Activated CD4-positive, alpha-beta T cell treated with anti-CD3 and anti-CD28 coated beads for 24 hours (primary cell): ENCODE measurements around the gene USP48.

ENCODE experiments used
- DNase-seq, 2 donors: peaks; one replicate each; pipeline ENCODE4 v3.0.0-alpha.2; 2020; ENCODE audit warnings: low read depth in 2 of 2

USP48 gene

DNA sequence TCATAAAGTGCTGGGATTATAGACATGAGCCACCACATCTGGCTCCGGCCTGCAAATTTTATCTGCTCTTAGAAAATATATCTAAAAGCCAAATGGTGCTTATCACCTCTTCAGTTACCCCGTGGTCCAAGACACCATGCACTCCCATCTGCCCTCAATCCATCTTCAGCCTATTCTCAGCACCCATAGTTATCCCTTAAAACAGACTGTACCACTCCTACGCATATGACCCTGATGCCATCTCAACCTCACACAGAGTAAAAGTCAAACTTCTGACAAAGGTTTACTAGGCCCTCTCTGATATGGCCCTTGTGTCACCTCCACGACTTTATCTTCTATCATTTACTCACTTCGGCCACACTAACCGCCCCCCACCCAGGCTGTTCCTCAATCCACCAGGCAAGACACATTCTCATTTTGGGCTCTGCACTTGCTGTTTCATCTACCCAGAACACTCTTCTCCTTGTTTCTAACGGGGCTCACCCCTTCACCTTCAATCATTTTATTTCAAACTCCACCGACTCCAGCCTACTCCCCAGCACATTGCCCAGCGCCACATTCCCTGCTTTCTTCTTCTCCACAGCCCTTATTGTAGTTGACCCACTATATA lies 33.0 kb downstream of the USP48 start:
- DNase-seq, result no peak

DNA sequence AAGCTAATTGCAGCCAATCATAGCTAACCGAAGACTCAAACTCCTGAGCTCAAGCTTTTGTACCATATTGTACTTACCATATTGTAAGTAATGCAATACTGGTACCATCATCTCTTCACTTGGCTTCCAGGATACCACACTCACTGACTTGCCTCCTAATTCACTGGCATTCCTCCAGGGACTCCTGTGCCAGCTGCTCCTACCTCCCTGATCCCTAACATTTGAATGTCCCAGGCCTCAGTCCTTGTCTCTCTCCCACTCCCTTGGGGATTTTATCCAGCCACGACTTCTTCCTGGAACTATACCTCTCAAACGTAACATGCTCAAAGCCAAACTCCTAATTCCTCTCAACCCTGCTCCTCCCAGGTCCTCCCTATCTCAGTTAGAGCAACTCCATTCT lies 33.8 kb downstream of the USP48 start:
- no peak for DNase-seq

DNA sequence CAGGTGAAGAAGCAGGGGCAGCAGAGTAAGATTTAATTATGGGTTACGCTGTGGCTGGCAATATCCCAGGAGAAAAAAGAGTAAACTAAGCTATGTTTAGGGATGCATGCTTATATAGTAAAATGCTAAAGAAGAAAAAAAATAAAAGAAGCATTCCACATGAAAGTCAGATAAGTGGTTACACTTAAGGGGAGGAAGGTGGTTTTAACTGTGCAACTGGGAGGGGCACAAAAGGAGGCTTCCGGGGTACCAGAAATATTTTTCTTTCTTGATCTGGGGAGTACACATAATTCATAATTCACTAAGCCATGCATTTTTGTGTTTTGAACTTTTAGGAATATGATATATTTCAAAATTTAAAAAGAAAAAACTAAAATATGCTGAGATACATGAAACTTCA lies 39.5 kb downstream of the USP48 start:
- no peak for DNase-seq

DNA sequence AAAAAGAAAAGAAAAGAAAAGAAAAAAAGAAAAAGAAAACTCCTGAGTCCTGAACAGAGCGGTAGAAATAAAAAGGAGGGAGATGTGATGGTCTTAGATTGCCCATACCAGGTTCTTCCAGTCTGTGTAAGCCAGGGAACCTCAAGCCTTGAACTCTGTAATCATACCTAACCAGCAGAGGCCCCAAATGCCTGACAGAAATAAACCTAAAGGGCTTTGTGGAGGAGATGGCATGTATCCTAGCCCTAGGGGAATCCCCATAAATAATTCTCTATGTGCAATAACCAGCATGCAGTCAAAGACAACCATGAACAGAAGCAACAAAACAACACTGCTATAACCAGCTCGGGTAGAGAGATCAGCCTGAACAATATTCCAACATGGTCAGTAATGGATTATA lies 40.4 kb downstream of the USP48 start:
- no peak for DNase-seq

DNA sequence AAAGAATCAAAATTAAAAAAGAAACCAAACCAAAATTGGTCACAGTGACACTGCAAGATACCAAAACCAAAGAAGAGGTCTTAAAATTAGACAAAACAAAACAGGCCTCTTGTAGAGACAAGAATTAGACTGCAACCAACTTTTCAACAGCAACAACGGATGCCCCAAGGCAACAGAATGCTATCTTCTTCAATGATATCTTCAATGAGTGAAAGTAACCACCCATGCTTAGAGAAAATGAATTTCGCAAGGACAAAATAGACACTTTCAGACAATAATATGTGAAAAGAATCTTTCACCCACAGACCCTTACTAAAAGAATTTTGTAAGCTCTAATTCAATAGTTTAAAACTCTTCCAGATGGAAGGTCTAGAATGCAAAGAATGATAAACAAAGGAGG lies 41.7 kb downstream of the USP48 start:
- no peak for DNase-seq

DNA sequence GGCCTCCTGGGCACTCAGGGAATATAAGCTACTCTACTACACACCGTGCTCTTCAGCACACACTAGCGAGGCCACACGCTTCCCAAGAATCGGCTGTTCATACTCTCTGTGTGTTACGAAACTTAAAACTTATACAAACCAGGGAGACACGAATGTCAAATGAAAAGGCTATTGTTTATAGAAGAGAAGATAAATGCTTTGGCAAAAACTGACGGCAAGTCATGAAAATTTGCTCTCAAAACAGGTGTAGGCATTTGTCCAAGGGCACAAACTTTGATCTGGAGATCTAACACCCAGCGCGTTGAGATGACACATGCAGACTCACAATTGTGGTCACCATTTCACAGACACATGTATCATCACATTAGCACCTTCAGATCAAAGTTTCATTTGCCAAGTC lies 46.1 kb downstream of the USP48 start:
- no peak for DNase-seq

DNA sequence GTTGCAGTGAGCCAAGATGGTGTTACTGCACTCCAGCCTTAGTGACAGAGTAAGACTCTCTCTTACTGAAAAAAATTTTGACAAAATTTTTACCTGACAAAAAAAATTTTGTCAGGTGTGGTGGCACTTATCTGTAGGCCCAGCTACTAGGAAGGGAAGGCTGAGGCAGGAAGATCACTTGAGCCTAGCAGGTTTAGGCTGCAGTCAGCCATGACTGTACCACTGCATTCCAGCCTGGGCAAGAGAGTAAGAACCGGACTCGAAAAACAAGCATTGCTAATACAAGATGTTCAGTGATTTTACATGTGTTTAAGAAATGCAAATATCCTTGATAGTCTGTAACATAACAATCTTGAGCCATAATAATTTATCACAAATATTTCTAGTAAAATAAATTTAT lies 46.9 kb downstream of the USP48 start:
- DNase-seq, result no peak

DNA sequence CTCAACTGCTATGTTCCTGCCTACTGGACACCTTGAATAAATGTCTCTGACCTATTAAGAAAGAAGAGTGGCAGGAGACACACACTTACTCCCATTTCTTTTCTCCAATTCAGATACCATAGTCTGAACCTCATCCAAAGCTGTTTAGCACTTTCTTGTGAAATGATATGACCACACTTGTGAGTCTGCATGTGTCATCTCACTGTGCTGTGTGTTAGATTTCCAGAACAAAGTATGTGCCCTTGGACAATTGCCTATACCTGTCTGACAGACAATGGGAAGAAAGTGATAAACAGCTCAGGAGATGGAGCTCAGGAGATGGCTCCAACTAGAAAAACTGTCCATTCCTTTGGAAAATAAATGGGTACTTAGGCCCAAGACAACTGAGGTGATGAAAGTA lies 48.4 kb downstream of the USP48 start:
- DNase-seq, result no peak

DNA sequence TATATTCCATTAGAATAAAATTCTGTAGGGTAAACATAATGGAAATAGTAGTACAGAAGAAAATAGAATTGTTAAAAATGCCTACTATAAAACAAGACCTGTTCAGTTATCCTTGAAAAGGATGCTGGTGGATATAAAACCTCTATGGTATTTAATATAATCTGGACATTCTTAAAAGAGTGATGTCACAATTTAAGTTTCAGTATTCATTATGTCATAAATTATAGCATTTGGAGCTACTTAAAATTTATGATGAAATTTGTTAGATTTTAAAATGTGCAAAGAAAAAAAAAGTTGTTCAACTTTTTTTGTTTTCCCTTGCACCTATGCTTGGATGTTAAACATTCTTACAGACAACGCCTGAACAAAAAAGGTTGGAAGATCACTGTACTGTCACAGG lies 50.3 kb downstream of the USP48 start:
- DNase-seq, result no peak

DNA sequence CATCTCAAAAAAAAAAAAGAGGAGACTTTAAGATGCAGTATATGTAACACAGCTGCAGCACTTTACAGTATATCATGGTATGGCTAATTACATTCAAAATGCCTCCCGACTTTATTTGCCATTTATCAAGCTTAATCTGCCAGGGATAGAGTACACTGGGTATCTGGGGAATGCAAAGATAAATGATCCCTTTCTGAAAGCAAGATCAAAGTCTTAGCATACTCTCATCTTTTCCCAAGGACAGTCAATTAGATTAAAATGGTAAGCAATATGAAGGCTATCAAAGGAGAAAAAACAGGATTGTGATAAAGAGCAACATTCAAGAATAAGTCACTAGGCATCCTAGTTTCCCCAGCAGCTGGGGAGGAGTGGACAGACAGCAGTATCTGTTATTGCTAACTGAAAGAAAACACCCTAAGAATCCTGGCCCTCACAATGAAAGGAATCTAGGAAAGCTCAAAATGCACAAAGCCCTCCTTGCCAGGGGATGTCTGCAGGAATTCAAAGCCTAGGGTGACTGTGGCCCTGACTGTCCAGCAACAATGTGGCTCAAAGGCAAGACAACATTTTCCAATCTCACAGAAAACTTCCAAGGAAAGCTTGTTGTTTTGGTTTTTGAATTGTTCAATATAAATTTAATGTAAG lies 57.1 kb downstream of the USP48 start:
- DNase-seq, result no peak

DNA sequence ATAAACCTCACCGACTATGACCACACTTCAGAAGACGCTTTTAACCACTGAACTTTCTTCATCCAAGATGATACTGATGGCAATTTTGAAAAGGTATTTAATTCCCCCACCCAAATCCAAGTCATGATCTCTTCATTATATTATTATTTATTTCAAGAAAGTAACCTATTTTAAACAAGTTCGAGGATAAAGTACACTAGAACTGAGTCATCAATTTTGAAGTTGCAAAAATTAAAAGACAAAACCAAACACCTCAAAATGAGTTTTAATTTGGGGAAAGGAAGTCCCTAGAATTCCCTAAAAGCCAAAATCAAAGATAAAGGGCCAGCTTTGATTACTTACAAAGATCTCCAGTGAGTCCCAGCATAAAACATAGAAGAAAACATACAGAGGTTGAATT lies 58.4 kb downstream of the USP48 start:
- no peak for DNase-seq

DNA sequence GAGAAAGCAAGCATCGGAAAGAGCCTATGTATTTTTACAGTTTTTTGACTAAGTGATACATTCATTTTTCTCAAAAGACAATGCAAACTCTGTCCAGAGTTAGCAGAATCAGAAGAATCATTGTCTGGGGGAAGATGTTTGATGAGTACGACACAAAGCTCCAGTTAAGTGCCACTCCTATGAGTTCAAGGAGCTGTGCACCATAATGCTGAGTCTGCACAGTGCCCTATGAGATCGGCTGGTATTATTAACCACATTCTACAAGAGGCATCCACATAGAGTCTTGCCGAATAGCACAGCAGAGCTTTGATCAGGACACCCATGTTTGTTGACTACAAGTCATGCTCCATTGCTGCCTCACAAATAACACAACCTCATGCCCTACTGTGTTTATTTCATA lies 58.9 kb downstream of the USP48 start:
- no peak for DNase-seq

DNA sequence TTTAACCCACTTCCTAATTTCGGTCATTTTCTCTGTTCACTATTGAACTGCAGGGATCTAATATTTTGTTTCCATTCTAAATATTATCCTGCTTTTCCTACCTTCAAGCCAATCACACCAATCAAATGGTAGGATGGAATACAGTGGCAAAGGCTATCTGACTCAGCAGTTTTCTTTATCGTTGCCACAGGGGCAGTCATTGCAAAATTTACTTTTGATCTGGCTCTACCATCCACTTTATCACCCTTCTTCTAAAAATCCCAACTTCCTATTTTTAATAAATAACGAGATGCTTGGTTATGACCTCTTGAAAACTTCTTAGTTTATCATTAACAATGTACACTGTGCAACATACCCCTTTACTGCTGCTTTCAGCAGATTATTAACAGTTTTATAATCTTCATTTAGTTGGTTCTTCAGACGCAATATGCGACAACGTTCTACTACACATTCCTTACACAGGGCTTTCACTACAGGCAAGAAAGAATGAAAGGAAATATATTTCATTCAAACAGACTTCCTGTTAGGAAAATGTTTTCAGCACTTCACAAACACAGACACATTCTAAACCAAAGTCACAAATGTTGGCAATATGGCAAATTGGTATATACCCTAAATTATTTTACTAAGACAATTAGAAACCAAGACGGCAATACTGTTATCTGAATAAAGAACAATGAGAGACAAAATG lies 61.5 kb downstream of the USP48 start:
- DNase-seq, result no peak

DNA sequence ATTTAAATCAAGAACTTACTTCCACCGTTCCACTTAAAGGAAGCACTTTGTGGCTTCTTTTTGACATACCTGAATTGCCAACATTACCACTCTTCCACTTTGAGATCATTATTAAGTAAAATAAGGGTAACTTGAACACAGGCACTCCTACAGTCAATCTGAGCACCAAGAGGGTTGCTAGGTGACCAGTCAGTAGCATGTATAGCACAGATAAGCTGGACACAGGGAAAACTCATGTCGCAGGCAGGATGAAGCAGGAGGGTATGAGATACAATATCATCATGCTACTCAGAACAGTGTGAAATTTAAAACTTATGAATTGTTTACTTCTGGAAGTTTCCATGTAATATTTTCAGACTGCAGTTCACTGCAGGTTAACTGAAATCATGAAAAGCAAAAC lies 66.8 kb downstream of the USP48 start:
- DNase-seq, result no peak

DNA sequence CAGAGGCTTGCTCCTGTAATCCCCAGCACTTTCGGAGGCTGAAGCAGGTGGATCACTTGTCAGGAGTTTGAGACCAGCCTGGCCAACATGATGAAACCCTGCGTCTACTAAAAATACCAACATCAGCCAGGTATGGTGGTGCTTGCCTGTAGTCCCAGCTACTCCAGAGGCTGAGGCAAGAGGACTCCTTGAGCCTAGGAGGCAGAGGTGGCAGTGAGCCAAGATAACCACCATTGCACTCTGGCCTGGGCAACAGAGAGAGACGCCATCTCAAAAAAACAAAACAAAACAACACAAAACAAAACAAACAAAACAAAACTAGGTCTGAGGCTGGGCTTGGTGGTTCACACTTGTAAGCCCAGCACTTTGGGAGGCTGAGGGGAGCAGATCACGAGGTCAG lies 75.1 kb downstream of the USP48 start:
- DNase-seq, result no peak

DNA sequence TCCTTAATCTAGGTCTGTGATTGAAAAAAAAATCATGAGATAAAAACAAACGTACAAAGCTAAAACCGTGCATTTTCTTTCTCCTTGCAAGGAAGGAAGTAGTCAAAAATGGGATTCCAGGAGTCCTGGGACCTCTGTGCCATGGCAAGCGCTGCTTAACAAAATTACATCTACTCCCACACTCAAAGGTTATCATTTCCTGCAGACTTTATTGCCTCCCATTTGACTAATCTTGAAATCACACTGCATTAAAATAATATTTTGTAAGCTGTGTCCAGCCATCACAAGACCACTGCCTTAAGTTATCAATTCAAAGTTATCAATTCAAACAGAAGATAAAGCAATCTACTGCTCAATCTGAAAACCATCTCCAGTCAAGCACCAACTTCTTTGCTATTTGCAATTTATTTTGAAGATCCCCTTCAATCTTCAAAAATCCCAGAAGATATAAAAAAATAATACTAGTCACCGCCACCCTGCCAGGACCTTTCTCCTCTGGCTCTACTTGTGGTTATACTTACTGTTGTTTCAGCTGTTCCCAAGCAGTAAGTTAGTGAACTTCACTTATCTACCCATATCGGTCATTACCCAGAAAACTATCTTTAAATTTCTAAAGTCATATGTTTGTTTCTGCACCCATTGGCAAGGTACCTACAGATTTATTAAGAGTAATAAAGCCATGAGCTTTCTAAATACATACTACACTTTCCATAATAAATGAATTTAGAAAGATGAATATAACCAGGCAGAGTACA lies 75.7 kb downstream of the USP48 start:
- no peak for DNase-seq

DNA sequence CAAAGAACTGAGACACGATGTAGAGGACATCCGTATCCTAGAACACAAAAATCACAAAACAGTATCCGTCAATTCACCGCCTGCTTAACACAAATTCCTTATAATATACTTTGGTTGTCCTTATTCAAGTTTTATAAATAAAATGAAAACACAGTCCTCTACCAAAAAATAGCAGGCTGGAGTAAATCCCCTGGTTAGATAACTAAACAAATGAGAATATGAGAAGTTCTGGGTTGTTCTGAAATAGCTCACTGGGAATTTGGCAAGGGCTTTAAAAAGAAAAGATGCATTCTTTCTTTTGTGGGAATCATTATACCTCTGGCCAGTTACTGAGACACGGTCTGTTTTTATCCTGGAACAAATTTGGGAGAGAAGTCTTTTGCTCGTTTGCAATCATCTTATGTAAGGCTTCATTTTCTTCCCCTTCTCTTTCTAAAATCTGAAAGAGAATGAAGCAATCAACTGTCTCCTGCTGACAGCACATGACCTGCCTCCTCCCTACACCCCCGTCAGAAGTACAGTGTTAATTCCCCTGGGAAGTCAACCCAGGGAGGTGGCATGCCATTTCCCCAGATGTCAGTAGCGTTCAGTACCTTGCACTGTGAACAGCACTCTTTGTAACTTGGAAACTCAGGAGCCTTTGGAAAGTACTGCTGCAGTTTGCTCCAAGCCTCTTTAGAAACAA lies 76.7 kb downstream of the USP48 start:
- DNase-seq, result no peak

DNA sequence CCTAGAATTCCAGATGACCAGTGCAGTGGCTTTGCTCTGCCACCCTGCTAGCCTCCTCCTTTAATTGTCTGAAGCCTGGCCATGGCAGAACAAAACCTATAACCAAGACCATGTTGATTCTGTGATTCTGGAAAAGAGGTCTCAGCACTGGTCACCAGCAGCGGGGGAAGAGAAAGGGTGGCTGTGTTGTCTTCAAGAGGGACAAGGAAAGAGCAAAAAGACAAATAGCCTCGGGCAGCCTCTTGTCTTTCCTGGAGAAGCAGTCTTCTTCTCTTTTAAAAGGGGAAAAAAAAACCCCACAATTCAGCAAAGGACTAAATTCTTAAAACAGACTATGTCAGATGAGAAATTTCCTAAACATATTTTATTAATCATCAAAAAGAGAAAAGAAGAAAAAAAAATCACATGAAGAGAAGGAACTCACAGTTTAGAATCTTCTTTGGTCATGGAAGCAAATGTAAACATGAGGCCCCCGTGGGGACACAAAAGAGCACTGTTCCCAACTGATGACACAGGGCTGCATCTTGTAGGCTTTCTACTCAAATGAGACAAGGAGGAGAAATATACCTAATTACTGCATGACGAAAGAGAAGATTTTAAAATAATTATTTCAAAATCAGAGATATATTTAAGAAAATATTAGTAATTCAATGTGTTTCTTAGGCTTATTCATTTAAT lies 77.5 kb downstream of the USP48 start:
- DNase-seq, result no peak

DNA sequence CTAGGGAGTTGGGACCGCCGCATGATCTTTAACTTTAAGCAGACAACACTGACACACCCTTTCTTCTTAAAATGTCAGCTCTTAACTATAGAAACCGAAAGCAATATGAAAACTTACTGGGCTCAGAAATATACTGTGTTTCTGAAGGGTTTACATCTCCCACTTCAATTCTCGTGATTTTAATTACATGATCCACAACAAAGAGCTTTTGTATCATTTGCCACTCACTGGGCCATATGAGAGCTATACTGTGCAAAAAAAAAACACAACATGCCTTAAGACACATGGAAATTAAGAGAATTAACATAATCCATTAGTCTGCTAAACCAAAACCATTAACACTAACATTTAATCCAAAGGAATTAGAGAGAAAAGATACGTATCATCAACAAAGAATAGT lies 78.8 kb downstream of the USP48 start:
- no peak for DNase-seq

DNA sequence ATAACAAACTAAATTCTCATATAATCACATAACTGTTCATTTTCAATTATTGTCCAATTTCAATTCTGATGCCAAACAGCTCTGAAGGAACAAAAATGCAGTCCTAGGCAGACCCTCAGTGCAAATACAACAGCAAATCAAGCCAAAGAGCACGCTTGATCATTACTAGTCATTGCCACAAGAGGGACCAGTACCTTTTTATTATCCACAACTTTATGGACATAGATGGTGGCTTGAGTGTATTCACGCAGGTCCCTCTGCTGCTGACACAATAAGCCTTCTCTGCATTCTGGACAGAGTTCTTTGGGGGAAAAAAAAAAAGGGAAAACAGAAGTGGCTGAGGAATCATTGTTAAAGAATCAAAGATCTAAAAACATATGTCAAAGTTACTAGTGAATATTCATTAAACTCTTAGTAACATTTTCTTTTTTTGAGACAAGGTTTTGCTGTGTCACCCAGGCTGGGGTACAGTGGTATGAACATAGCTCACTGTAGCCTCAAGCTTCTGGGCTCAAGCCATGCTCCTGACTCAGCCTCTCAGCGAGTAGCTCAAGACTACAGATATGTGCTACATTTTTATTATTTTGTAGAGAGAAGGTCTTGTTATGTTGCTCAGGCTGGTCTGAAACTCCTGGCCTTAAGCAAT lies 79.5 kb downstream of the USP48 start:
- no peak for DNase-seq

DNA sequence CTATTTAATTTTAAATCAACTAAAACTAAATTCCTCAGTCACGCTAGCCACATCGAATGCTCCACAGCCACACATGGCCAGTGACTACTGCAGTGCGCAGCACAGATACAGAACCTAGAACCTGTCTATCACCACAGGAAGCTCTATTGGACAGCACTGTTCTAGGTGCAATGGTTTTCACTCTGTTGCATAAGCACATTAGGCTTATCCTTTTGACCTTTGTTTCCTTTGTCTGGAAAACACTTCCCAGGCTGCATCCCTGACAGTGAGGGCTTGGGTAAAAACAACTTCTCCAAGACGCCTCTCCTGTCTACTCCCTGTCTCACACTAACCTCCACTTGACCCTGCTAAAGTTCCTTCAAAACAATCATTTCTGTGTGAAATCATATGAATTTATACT lies 80.2 kb downstream of the USP48 start:
- DNase-seq, result no peak
